Liver (tissue), 3 donors: ENCODE measurements around the gene CENPL.

Experiments
- ATF3 ChIP-seq: IDR thresholded peaks from 2 replicates; pipeline ENCODE4 v1.6.1; 2016; ENCODE audit warnings: antibody characterized with exemption
- CTCF ChIP-seq: fragments of 150-350 bp; IDR thresholded peaks from 2 replicates; pipeline ENCODE4 v1.5.1; 2017; ENCODE audit warnings: improper control_type of control experiment, low read depth, low read length; ENCODE audit not compliant: missing input control
- EGR1 ChIP-seq, 2 donors: IDR thresholded peaks; 2 replicates each; pipeline ENCODE4 v1.6.1; 2016 to 2018; ENCODE audit warnings: antibody characterized with exemption in 2 of 2, low read depth in 2 of 2
- FOXA1 ChIP-seq: IDR thresholded peaks from 2 replicates; pipeline ENCODE4 v1.6.1; 2016; ENCODE audit warnings: antibody characterized with exemption
- GABPA ChIP-seq, 2 donors: IDR thresholded peaks in 1 of 2; conservative IDR thresholded peaks in 1 of 2; 2 replicates each; pipeline ENCODE4 v1.6.1; 2016; ENCODE audit warnings: antibody characterized with exemption in 2 of 2, mild to moderate bottlenecking in 1 of 2, moderate library complexity in 1 of 2
- HNF4A ChIP-seq, 2 donors: conservative IDR thresholded peaks; 2 replicates each; pipeline ENCODE4 v1.6.1; 2016; ENCODE audit warnings: antibody characterized with exemption in 2 of 2, mild to moderate bottlenecking in 2 of 2
- HNF4G ChIP-seq: IDR thresholded peaks from 2 replicates; pipeline ENCODE4 v1.6.1; 2016; ENCODE audit warnings: antibody characterized with exemption
- MAX ChIP-seq: IDR thresholded peaks from 2 replicates; pipeline ENCODE4 v1.6.1; 2016; ENCODE audit warnings: antibody characterized with exemption
- RAD21 ChIP-seq, 2 donors: IDR thresholded peaks; 2 replicates each; pipeline ENCODE4 v1.6.1; 2016; ENCODE audit warnings: antibody characterized with exemption in 2 of 2, mild to moderate bottlenecking in 2 of 2
- REST ChIP-seq: IDR thresholded peaks from 2 replicates; pipeline ENCODE4 v1.6.1; 2016; ENCODE audit warnings: antibody characterized with exemption, mild to moderate bottlenecking
- SP1 ChIP-seq: IDR thresholded peaks from 2 replicates; pipeline ENCODE4 v1.6.1; 2018; ENCODE audit warnings: antibody characterized with exemption, mild to moderate bottlenecking
- TAF1 ChIP-seq: conservative IDR thresholded peaks from 2 replicates; pipeline ENCODE4 v1.6.1; 2016; ENCODE audit warnings: antibody characterized with exemption, mild to moderate bottlenecking
- YY1 ChIP-seq: IDR thresholded peaks from 2 replicates; pipeline ENCODE4 v1.6.1; 2016; ENCODE audit warnings: antibody characterized with exemption, mild to moderate bottlenecking
- donor health status: healthy.
- donor health status: healthy.

- TF ChIP-seq EGR1 (IDR thresholded peaks at IDR 0.05; ENCODE audit: low read depth in 2 of 2) (no peak), REST (no peak), CTCF (no peak), MAX (no peak), SP1 (no peak), RAD21 (IDR thresholded peaks at IDR 0.05) (no peak), TAF1 (no peak), HNF4G (no peak), GABPA (IDR thresholded peaks at IDR 0.05 in 1 of 2, conservative IDR thresholded peaks at IDR 0.05 in 1 of 2) (no peak), ATF3 (no peak), FOXA1 (no peak), YY1 (no peak), HNF4A (conservative IDR thresholded peaks at IDR 0.05) (no peak)
Measured at GRCh38 chr1:173861731-173862145, 37.1 kb upstream of the CENPL start.
